ENCODE data around the gene SLCO1C1.

DNA sequence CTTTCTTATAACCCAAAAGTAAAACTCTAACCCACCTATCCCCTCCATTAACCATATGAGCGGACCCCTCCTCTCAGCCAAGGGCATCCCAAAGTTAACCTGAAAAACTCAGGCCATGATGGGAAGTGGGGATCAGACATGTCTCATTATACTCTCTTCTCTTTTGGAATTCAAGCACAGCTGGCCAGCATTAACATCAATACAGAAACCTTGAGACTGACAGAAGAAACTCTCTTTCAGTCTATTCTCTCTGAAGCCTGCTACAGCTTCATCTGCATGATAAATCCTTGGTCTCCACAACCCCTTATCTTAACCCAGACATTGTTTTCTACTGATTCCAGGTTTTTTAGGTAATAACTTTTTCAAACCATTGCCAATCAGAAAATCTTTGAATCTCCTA is 97.8 kb downstream of the SLCO1C1 start:
- TF ChIP-seq, protein P1, sequence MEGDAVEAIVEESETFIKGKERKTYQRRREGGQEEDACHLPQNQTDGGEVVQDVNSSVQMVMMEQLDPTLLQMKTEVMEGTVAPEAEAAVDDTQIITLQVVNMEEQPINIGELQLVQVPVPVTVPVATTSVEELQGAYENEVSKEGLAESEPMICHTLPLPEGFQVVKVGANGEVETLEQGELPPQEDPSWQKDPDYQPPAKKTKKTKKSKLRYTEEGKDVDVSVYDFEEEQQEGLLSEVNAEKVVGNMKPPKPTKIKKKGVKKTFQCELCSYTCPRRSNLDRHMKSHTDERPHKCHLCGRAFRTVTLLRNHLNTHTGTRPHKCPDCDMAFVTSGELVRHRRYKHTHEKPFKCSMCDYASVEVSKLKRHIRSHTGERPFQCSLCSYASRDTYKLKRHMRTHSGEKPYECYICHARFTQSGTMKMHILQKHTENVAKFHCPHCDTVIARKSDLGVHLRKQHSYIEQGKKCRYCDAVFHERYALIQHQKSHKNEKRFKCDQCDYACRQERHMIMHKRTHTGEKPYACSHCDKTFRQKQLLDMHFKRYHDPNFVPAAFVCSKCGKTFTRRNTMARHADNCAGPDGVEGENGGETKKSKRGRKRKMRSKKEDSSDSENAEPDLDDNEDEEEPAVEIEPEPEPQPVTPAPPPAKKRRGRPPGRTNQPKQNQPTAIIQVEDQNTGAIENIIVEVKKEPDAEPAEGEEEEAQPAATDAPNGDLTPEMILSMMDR (IDR thresholded peaks at IDR 0.05): no peak
- TF ChIP-seq EZH2 (IDR thresholded peaks at IDR 0.05; ENCODE audit: borderline replicate concordance, insufficient read depth, low read depth, low read length, poor library complexity, severe bottlenecking): no peak

All from B cell (primary cell).